NCI-H146 (cell line): ENCODE data around the gene PPP1R1B.
"Not testable (repeated sequence)": the region's sequence is repeated elsewhere in the genome, so short reads cannot be mapped to it uniquely, and the experiment has no call there.

ENCODE experiments used
- DNase-seq: peaks from one replicate; lab custom pipeline; 2025; lab: John Stamatoyannopoulos, UW

Gene PPP1R1B

DNA sequence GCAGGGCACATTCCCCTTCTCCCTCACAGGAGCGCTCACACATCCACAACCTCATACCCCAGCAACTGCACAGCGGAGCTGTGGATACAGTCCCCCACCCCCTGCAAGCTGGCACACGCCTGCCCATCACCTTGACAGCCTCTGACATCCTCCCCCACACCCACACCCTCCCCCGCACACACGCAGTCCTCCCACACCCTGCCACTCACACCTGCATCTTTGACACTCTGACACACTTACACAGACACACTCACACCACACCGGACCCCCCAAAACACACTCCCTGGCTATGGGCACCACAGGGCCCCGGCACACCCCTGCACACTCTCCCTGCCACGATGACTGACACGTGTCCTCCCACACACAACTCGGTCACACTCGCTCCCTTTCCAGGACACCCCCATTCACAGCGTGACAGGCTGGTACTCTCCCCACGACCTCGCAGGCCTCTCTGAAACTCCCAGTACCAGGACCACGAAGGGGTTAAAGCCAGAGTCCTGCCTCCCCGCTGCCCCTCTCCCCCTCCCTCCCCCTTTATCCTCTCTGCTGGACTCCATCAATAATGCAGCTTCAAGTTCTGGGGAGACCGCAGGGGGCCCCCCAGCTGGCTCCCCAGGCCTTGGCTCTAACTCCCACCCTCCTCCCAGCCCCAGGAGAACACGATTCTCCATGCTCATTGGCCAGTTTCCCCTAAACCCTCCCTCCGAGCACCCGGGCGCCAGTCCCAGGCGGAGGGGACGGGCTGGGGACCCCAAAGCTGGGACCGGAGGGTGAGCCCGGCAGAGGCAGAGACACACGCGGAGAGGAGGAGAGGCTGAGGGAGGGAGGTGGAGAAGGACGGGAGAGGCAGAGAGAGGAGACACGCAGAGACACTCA is at the start of gene PPP1R1B:
TSS of gene PPP1R1B (plus strand) at position 782 of the 876 bp plus-strand sequence. CDS start 441 bp downstream, outside the sequence.
- peak; percentile 12 for DNase-seq

DNA sequence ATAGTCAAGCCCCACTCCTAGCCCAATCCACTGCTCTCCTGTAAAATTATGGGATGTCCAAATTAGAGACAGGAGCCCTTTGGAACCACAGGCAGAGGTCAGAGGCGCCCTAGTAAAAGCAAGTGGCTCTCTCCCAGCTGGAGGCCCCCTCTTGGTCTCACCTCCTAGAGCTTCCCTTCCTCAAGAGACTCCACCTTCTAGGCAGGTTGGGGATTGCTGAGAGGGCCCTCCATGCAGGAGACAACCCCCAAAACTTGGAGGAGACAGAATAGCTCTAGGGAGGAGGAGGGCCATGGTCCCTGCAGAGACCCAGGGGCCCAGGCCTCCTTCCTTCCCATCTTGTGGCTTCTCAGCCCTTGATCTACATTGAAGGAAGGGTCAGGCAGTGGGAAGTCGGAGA is 48.5 kb upstream of the PPP1R1B start:
- no peak for DNase-seq

DNA sequence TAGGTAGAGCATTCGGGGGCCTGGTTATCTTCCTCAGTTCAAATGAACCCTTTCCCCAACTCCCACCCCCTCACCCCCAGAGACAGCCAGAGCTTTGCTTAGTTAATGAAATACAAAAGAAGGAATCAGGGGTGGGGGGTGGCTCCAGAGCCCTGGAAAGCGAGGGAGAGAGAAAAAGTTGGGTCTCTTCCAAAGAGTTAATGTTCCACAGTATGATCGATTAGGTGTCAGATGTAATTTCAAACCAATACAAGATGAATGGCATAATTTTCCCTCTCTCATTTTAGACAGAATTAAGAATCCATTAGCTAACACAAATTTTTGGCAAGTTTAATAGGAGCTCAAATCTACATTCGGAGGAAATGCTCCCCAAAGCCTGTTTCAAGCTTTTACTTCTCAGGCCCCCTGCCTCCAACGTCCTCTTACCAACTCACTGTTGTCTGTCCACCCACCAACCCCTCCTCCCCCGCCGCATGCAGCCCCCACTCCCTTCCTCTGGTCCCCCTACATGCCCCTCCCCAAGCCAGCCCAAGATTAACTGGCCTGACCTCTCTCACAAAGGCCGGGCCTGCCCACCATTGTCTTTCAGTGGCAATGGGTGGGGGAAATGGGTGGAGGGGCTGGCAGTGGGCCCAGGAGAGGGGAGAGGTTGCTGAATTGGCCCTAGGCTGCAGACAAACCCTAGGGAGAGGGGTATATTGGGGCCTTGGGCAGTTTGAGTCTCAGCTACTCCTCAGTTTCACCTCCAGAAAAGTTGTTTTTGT is 47.3 kb upstream of the PPP1R1B start:
- no peak for DNase-seq

- no peak for DNase-seq
These were observed 46.7 kb upstream of the PPP1R1B start for GRCh38 chr17:39580082-39580468.

DNA sequence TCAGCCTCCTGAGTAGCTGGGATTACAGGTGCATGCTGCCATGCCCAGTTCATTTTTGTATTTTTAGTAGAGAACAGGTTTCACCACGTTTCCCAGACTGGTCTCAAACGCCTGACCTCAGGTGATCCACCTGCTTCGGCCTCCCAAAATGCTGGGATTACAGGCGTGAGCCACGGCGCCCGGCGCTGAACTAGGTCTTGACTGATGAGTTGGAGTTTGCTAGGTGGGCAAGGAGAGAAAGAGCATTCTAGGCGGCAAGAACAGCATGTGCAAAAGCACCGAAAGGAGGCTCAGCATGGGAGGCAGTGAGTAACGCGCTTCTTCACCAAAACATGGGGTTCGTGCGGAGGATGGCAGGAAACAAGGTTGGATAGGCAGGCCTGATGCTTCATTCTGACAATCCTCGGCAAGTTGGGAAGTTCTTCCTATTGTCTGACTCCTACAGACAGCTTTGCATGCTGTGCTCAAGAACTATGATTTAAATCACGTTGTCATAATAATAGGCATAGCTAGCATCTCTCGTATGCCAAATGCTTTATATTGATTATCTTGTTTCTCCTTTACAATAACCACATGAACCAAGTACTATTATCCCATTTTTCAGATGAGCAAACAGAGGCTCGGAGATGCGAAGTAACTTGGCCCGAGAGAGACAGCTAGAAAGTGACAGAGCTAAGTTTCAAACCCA is 45.5 kb upstream of the PPP1R1B start:
- DNase-seq: no peak

DNA sequence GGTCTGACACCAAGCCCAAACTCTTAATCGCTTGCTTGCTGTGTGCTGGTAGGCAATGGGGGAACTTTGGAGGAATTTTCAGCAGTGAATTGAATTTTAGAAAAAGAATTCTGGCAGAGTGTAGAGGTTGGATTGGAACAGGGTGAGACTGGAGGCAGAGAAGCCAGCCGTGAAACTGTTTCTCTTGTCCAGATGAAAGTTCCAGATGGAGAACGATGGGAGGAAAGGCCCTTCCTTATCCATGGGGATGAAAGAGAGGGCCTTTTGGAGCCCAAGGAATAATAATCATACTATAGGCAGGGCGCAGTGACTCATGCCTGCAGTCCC is 45.0 kb upstream of the PPP1R1B start:
- no peak for DNase-seq

GRCh38 chr17:39582658-39583057 is 44.1 kb upstream of the PPP1R1B start:
- no peak for DNase-seq

DNA sequence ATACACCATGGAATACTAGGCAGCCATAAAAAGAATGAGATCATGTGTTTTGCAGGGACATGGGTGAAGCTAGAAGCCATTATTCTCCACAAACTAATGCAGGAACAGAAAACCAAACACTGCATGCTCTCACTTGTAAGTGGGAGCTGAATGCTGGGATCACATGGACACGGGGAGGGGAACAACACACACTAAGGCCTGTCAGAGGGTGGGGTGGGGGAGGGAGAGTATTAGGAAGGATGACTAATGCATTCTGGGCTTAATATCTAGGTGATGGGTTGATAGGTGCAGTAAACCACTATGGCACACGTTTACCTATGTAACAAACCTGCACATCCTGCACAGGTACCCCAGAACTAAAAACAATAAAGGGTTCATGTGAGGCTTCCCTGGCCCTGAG is 36.6 kb upstream of the PPP1R1B start:
- DNase-seq: not testable (repeated sequence)

DNA sequence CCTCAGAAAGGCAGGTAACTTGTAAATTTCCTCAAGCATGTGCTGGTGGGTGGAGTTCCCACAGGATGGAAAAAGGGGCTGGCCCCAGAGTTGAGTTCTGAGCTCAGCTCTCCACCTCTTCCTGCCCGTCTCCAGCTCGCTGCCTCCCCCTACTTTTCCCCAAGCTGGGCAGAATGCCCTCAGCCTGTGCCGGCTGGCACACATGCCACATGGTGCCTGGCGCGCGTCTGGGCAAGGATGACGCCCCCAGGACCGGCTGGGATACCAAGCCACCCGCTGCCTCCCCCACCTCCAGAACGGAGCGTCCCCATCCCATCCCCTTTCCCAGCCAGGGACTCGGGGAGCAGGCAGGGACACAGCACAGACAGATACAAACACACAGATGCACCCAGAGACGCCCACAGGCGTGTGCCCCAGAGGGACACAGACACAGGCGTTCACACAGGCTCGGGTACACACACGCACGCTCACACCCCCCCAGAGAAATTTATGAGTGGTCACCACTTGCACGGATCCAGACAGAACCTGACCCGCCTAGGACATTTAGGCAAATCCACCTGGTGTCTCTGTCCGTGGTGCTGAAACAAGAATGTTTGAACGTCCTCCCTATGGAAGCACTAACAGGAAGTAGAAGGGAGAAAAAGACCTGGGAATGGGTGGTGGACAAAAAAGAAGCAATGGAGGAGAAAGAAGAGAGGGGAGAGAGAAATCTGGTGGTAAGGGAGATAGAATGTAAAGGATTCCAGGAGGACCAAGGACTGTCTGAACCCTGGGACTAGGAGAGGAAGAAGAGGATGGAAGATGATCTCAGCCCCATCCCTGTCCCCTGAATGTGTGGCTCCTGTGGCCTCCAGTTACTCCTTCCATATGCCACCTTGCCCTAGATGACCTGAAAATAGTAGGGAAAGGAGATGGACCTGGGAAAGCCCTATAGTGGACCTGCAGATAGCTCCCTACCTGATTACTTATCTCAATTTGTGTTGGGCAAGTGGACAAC is 34.5 kb upstream of the PPP1R1B start:
- DNase-seq: peak; percentile 45

DNA sequence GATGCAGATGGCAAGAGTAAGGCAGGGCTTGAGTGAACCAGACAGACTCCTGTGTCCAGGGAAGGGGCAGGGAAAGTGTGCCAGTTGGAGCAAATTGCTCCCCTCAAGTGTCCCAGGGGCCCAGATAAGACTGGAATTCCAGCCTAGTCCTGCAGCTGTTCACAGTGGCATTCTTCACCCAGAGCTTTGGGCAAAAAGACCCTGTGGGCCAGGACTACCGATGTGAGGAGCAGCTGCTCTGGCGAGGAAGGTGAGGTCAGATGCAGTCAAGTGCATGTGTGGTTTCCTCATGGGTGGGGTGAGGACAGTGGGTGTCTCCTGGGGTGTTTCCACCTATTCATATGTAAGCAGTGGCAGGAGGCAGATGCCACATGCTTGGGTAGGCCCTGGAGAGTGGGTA is 33.4 kb upstream of the PPP1R1B start:
- no peak for DNase-seq

GRCh38 chr17:39595294-39595693 is 31.5 kb upstream of the PPP1R1B start:
- no peak for DNase-seq

- DNase-seq: no peak
These were observed 30.7 kb upstream of the PPP1R1B start for GRCh38 chr17:39595928-39596510.

GRCh38 chr17:39596543-39597267 is 30.0 kb upstream of the PPP1R1B start:
- DNase-seq: no peak

- no peak for DNase-seq
These were observed 29.2 kb upstream of the PPP1R1B start for GRCh38 chr17:39597372-39598046.

- no peak for DNase-seq
These were observed 28.7 kb upstream of the PPP1R1B start for GRCh38 chr17:39598047-39598481.

DNA sequence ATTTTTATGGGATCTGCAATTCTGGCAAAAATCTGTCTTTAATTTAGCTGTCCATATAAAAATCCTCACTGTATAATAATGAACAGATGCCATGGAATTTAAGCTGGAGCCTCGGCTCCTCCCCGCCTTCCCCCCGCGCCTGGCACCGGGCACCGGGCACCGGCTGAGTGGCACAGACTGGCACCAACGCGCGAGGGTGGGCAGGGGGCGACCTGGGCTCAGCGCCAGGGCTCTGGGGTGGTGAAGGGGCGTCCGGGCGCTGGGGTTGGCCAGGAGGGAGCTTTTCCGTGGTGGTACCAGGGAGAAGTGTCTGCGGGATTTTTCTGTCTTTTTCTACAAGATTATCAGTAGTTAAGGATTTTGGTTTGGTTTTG is 28.1 kb upstream of the PPP1R1B start:
- DNase-seq: no peak

GRCh38 chr17:39599004-39599664 is 27.6 kb upstream of the PPP1R1B start:
- no peak for DNase-seq

- DNase-seq: no peak
These were observed 27.0 kb upstream of the PPP1R1B start for GRCh38 chr17:39599665-39600231.
